Posterior cingulate gyrus (tissue), 11 donors: ENCODE measurements around the gene HDAC9.
A peak's percentile ranks its signal among the peaks of the same experiment; 100 is the strongest.

Experiments used
- DNase-seq, 10 donors: peaks; one replicate each; pipeline versions ENCODE4 v3.0.0 to v3.0.0-alpha.2; 2020 to 2021; ENCODE audit warnings: mixed read lengths in 3 of 10
- intact Hi-C: fragments of 100-400 bp; cut with DNase I; formaldehyde crosslinking; loops from one replicate; pipeline ENCODE4 v1.15.1; 2023

Gene HDAC9

DNA sequence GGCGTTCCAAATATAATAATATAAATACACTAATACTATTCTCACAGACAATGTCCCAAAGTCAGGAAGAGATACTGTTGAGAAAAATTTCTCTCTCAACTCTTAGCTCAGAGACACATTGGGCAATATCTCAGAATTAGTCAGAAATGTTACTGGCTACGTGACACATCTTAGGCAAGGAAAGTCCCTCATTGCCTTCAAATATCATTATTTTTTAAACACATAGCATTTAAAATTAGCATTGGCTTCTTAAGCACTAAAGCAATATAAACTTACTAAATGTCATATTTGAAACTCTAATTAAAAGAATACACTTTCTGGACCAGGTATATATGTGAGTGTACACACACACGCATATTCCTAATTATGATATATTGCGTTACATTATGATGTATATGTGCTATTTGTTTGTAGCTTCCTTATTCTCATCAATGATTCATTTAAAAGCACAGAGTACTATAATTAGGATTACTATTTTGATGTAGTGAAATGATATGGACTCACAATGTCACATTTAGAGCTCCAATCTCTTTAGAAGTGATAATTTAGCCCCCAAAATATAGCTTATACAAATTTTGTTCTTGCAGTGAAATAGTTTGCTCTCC is 366.1 kb downstream of the HDAC9 start:
- intact Hi-C loops = no loop called here
- DNase-seq = no peak

DNA sequence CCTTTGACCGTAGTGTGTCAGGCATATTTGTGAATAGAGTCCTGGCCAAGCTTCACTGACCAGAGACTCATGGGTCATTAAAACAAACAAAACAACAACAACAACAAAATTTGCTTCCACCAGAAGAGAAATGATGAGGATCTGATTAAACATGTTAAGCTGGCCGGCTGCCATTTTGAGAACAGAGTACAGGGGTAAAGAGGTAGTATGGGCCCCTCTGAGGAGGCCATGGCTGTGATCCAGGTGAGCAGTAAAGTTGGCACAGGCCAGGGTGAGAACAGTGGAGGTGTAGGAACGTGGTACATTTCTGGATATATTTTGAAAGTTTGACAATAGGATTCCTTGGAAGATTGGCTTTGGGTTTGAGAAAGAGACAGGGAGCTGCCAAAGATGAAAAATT is 369.4 kb downstream of the HDAC9 start:
- intact Hi-C loops = no loop called here
- no peak for DNase-seq

DNA sequence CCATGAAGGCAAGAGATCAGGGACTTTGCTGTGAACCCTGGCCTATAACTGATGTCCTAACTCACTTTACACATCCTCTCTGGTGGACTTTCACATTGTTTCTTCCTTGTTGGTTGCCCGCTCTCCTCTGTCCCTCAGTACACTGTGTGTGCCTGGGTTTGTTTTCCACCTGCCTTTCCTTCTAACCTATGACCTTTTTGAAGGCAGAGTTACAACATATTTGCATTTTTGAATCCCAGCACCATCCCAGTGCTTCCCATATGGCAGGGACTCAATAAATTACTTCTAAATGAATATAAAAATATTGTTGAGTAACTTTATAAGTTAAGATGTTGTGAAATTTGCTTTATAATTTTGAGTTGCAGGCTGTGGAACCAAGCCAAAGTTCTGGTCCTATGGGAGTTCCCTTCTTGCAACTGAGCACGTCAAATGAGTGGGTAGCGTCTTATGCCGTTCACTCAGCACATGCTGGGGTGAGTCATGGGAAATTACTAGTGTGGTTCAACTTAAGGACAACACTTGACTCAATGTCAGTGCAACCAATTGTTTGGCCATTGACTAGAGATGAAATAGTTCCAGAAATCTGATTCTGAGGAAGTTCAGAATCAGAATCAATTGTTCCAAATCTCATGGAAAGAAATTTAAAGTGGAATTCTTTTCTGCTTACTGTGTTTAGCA is 370.9 kb downstream of the HDAC9 start:
- intact Hi-C loops = no loop called here
- no peak for DNase-seq

DNA sequence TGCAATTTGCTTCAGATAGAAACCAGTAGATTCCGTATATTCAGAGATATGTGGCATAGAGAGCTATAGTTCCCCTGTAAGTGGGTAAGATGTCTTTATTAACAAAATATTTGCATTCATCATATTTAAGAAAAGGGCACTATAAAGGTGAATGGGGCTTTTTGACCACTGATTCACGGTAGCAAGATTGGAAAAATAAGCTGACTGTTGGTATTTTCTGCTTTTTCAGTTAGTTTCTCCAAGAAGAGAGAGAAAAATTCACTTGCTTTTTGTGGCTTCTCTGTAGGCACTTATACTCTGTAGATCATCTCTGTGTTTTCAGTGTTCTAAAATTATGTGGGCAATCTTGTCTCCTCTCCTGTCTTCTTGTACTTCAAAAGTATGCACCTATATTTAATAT is 376.8 kb downstream of the HDAC9 start:
- intact Hi-C loops = no loop called here
- no peak for DNase-seq

DNA sequence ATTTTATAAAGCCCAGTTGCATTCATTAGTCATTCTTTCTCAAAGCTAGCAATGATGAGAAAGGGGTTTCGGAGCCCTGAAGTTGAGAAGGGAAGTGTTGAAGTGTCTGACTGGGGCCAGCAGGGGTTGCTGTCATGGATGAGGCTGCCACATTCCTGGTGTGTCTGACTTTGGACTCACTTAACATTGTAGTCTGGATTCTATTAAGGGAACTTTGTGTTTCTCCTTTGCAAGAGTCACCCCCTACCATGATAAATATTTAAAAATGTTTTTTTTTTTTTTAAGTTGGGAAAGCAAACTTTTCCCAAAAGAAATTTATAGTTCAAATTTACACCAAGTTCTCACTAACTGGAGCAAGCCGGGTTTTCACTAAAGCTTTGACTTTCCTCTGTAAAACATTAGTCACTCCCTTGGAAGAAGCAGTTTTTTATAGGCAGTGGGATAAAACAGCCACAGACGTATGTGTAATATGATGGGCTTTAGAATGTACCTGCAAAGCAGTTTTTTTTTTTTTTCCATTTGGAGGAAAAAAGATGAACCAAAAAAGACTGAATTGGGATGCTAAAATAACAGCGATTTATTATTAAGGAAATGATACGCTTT is 378.3 kb downstream of the HDAC9 start:
- DNase-seq = peak in 1 of 10 donors; percentile 69
- intact Hi-C loops = no loop called here

DNA sequence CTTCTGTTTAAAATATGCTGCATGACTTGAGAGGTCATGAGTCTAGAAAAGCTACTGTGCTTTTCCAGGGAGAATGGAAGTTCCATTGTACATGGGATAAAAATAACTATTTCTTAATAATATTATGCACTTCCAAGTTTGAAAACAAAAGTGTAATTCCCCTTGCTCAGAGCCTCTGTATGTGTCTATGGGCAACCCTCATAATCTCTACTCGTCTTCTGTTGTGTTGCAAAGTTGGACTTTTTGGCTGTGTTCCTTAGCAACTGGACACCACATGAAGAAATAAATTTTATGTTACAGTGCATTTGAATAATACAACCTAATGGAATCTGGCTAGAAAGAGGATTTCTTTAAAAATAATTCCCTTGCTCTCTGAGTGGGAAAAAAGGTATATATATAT is 379.3 kb downstream of the HDAC9 start:
- DNase-seq = no peak
- intact Hi-C loops = no loop called here

DNA sequence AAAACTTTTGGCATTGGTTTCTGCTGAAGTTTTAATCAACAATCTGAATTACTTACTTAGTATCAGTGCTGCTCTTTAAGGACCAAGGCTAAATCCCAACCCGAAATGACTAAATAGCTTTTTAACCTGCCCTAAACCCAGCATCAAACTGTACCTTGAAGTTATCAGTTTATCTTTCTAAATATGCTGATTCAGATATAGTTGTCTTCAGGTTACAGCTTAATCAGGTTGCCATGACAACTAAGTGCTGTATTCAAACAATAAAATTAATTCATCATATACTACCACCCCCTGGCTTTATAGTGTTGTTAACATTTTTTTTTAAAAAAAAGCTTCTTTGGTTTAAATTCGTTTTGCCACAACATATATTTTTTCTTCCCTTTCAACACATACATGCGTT is 382.3 kb downstream of the HDAC9 start:
- no peak for DNase-seq
- intact Hi-C loops = no loop called here

DNA sequence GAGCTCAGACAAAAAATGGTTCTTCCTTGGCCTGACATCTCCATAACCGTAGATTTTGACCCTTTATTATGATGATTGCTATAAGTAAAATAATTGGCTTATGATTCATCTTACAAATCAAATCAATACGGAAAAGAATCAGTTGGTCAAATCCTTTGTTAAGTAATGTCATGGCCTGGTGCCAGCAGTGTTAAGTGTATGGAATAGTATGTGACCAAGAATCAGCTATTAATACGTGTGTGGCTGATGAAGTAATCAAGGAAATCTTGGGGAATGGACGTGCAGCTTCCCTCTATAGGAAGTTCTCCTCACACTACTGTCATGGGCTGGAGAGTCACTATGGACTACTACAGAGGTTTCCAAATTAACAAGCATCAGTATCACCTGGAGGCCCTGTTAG is 391.3 kb downstream of the HDAC9 start:
- intact Hi-C loops = no loop called here
- no peak for DNase-seq

DNA sequence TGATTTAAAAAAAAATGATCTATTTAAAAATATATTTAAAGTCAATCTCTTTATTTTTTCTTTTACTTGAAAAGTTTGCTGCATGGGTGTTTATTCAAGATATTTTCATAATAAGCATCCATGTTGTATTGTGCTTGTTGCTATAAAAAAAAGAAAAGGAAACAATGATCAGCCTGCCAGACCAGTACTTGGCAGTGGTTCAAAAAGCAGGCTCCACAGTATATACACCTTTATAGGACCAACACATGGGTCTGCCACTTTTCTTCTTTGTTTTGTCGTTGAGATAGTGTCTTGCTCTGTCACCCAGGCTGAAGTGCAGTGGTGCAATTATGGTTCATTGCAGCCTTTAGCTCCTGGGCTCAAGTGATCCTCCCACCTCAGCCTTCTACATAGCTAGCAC is 393.9 kb downstream of the HDAC9 start:
- DNase-seq = no peak
- intact Hi-C loops = no loop called here

DNA sequence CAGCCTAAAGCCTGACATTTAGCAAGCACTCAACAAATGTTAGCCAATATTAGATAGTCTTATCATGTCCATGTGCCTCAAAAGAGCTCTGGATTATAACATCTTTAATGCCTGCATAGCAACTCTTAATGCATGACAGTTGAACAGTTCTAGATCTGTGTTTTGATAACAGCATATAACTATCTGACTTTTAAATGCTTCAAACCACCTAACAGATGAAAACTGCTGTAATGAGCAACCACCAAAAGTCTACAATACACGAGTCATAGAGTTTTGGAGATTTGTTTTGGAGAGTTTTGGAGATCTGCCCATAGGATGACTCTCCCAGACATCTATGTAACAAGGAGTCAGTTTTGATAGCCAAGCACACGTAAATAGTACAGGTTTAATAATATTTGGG is 394.6 kb downstream of the HDAC9 start:
- intact Hi-C loops = no loop called here
- no peak for DNase-seq

DNA sequence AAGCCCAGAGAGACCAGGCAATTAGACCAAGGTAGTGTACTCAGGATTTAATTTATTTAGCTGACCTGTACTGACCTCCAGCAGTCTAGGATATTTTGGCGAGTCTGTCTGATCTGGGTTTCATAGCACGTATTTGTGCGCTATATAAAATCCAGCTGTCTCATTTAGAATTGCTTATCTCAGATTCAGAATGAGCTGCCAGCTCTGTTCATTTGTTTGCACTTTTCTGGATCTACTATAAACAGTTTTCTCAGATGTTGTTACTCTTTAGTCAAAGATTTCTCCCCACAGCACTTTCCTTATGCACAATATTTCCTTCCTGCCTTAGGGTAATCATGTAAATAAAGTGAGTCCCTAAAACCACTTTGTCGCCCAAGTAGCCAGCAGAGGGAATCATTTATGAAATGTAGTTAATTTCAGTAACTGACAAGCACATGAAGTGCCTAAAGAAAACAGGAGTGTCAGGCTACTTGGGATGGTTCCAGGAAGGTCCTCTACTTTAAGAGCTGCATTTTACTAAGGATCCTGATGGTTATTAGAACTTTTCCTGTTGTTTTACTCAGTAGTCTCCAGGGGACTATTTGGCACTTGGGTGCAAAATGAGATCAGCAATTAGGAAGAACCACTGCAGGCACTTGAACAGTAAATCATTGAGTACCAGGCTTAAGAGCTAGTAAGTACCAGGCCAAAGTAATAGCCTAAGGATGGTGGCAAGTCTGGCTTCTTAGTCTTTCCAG is 395.5 kb downstream of the HDAC9 start:
- no peak for DNase-seq
- intact Hi-C loops = no loop called here

DNA sequence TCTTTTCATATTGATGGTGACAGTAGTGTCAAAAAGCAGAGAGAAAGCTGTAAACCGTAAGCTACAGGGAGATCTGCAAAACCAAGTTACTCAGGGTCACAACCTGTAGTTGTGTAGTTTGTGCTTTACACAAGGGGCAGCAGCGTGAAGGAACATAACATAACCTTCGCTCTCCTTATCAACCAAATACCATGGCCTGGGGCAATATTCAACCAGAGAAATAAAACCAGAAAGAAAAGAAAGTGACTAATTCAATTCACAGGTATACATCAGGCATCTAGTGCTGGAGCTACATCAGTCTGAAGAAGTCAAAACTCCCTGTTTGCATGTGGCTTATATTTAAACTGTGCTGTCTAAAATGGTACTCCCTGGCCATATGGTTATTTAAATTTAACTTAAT is 397.6 kb downstream of the HDAC9 start:
- intact Hi-C loops = no loop called here
- no peak for DNase-seq

DNA sequence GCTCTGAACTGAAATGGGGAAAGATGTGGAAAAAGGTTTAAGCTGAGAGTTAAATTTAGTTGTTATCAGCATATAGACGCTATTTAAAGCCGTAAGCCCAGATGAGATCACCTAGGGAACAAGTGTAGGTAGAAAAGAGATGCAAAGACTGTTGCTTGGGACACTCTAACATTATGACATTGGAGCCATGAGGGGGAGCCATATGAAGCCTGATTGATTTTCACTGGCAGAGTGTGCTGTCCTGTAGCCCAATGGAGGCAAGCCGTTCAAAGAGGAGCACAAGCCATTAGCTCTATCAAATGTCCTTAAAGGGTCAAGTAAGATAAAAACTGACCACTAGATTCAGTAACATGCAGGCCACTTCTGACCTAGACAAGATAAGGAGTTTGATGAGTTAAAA is 398.6 kb downstream of the HDAC9 start:
- DNase-seq = no peak
- intact Hi-C loops = no loop called here

DNA sequence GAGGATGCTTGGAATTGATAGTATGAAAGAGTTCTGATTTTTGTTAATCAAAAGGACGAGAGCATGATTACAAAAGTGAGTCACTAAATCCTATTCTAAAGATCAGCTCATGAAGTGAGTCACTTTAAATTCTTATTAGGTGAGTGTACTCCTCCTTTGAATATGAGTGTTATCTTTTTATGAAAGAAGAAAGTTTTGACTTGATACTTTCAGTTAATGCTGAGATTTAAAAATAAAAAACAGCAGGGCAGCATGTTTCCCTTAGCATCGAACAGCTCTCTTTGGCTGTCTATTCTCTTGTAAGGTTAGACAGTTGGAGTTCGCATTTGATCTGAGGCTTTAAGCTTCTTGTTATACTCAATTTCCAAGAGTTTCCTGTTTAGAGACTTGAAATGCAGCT is 399.9 kb downstream of the HDAC9 start:
- intact Hi-C loops = no loop called here
- no peak for DNase-seq

DNA sequence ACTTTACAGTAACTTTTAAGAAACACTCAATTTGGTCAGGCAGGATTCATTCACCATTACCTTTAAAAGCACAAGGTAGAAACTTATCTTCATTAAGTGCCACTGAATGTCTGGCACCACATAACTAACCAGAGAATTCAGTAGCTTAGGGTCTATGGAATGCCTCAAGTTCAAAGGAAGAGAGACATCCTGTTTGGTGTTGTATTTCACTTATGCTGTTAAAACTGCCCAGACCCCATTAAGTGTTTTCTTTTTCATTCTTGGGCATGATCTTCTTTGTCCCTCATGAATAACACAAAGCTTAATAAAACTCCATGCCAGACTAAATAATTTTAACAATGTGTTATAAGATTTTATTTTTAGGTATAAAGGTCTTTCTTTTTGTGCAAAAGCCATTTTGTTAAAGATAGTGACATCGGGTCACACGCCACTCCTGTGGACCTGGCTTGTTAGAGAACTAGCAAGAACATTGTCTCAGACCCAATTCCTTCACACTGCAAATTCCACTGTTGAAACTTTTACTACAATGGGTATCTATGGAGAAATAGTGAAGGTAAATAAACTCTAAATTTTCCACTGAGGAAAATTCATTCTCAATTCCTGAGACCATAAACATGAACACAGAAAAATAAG is 400.9 kb downstream of the HDAC9 start:
- intact Hi-C loops = no loop called here
- peak in 1 of 10 donors; percentile 59 for DNase-seq

DNA sequence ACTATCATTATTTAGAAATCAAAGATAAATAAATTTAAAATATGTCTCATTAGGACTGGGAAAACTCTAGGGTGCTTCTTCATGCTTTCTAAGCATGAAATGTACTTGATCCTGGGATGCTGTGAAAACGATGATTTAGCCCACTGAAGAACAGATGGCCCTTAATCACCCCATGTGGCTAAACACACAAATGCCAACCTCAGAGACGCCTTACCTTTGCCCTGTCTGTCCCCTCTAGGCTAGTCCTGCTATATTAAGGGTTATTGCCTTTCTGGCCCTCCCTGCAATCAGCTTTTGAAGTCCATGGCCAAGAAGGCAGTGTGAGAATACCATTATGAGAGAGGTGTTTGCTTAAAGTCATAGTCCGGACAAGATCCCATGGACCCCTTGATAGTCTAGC is 404.7 kb downstream of the HDAC9 start:
- DNase-seq = no peak
- intact Hi-C loops = no loop called here

DNA sequence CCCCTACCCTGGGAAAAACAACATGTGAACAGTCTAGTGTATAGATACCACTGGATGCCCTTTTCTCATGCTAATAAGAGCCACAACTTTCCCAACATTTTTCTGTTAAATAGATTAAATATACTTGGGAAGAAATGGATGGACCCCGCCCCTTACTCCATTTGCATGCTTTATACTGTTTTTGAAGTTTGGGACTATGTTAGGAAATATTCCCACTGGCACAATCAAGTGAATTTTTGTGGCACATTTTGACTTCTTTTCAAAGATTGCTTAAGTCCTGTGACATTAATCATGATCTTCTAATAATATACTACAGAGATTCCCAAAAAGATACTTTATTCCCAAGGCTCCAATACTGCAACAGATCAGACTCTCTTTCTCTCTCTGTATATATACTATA is 405.3 kb downstream of the HDAC9 start:
- intact Hi-C loops = no loop called here
- DNase-seq = no peak

DNA sequence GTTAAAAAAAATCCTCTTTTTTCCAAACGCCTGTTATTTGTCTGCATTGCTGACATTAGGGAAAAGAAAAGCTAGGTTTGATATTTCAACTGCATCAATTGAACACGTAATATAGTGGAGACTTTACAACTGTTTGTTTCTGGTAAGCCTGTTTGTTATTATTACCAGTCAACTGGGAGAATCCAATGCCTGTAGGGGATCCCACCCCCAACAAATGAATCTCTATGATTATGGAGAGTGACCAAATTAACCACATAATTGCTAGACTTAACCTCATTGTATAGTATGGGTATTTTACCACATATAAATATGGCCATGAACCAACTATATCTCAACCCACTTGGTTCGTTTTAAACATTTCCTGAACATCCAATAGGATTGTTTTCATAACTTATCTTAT is 405.8 kb downstream of the HDAC9 start:
- intact Hi-C loops = no loop called here
- DNase-seq = no peak

DNA sequence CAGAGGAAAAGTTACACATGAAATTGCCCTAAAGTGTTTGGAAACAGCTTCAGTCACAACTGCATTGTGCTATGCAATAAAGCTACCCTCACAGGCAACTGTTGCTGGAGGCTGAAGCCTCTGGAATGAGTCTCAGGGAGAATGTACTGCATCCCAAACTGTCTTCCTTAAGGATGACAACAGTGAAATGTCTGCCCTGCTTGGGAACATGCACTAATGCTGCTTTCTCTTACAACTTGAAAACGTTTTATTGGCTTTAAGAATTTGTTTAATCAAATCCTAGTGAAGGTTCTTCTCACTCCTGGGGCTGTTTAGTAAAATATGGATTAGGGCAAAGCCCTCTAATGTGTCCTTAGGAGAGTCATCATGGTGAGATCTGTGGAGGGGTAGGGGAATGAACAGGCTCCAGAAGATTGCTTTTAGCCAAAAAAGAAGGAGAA is 406.5 kb downstream of the HDAC9 start:
- intact Hi-C loops = no loop called here
- DNase-seq = no peak

DNA sequence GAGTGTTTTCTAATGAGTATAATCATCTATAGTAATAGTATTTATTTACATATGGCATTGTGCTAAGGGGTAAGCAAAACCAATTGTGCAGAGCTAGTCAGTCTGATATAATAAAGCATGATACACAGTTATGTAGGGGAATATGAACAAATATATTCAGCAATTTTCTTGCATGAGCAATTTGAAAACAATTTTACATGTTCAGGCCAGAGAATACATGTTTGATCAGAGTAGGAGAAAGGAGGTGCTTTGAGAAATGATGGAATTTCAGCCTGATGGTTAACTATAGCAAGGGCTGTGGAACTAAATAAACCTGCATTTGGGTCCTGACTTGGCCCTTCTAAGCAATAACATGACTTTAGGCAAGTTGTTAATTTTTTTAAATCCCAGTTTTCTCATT is 407.3 kb downstream of the HDAC9 start:
- no peak for DNase-seq
- intact Hi-C loops = no loop called here

DNA sequence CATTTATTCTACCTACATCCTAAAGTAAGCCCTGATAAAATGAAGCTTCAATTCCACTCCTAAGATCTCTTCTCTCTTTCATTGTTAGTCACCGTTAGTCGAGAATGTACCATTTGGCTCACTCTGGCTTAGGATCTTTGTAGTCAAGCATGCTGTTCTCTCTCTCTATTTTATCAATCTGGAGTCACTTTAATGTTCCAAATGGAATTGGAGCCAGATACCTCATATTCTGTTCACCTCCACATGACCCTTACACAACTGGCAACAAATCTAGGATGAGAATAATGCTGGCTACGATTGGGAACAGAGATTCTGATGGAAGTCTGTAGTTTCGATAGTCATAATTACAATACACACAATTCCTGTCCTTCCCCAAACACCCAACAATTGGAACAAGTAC is 408.1 kb downstream of the HDAC9 start:
- intact Hi-C loops = no loop called here
- no peak for DNase-seq
